HG02678 (cell line): Measurements from ENCODE around the gene SCLT1.

ENCODE experiments used
- ATAC-seq: cut with Tn5 transposase; IDR thresholded peaks from one replicate; pipeline ENCODE4 v1.9.1; 2021; ENCODE audit warnings: mild to moderate bottlenecking, moderate library complexity; ENCODE audit not compliant: unreplicated experiment

The SCLT1 gene

GRCh38 chr4:128961405-128961804, 131.9 kb downstream of the SCLT1 start:
- ATAC-seq, result no peak

- ATAC-seq, result no peak
Measured at GRCh38 chr4:128958194-128958593, 135.1 kb downstream of the SCLT1 start.

- ATAC-seq, result no peak
Measured at GRCh38 chr4:128957459-128957858, 135.9 kb downstream of the SCLT1 start.

- no peak for ATAC-seq
Measured at GRCh38 chr4:128955751-128956150, 137.6 kb downstream of the SCLT1 start.

GRCh38 chr4:128954941-128955340, 138.4 kb downstream of the SCLT1 start:
- no peak for ATAC-seq

GRCh38 chr4:128951316-128951715, 142.0 kb downstream of the SCLT1 start:
- ATAC-seq, result no peak

- ATAC-seq, result no peak
Measured at GRCh38 chr4:128950796-128951195, 142.5 kb downstream of the SCLT1 start.

GRCh38 chr4:128946916-128947315, 146.4 kb downstream of the SCLT1 start:
- no peak for ATAC-seq

GRCh38 chr4:128942607-128943006, 150.7 kb downstream of the SCLT1 start:
- ATAC-seq, result no peak

- no peak for ATAC-seq
Measured at GRCh38 chr4:128940971-128941370, 152.4 kb downstream of the SCLT1 start.

- no peak for ATAC-seq
Measured at GRCh38 chr4:128930051-128930450, 163.3 kb downstream of the SCLT1 start.

GRCh38 chr4:128924951-128925350, 168.4 kb downstream of the SCLT1 start:
- ATAC-seq, result no peak

- no peak for ATAC-seq
Measured at GRCh38 chr4:128921954-128922353, 171.4 kb downstream of the SCLT1 start.

- peak; percentile 70 for ATAC-seq
Measured at GRCh38 chr4:128917781-128918180, 175.6 kb downstream of the SCLT1 start.

GRCh38 chr4:128916832-128917231, 176.5 kb downstream of the SCLT1 start:
- ATAC-seq, result peak; percentile 77

GRCh38 chr4:128915544-128915943, 177.8 kb downstream of the SCLT1 start:
- ATAC-seq, result no peak

- no peak for ATAC-seq
Measured at GRCh38 chr4:128913228-128913627, 180.1 kb downstream of the SCLT1 start.

- ATAC-seq, result no peak
Measured at GRCh38 chr4:128908735-128909134, 184.6 kb downstream of the SCLT1 start.

- ATAC-seq, result no peak
Measured at GRCh38 chr4:128907981-128908380, 185.4 kb downstream of the SCLT1 start.

- ATAC-seq, result no peak
Measured at GRCh38 chr4:128906581-128906980, 186.8 kb downstream of the SCLT1 start.

- no peak for ATAC-seq
Measured at GRCh38 chr4:128904821-128905220, 188.5 kb downstream of the SCLT1 start.

- ATAC-seq, result no peak
Measured at GRCh38 chr4:128880662-128881061, 212.7 kb downstream of the SCLT1 start.

GRCh38 chr4:128879971-128880370, 213.4 kb downstream of the SCLT1 start:
- no peak for ATAC-seq

- ATAC-seq, result no peak
Measured at GRCh38 chr4:128879283-128879682, 214.1 kb downstream of the SCLT1 start.
